NB4 (cell line): ENCODE measurements around the gene NRXN3.

ENCODE experiments used
- POLR2A ChIP-seq: IDR thresholded peaks from 2 replicates; pipeline ENCODE4 v1.6.1; 2011; ENCODE audit warnings: mild to moderate bottlenecking; ENCODE audit not compliant: insufficient read length; ENCODE audit errors: extremely low read depth
- TF ChIP-seq, protein P1 (sequence below): IDR thresholded peaks from one replicate; pipeline ENCODE4 v1.5.1; 2012; ENCODE audit warnings: low read depth, low read length

GRCh38 chr14:79855789-79856188 lies 1685.6 kb downstream of the NRXN3 start:
- TF ChIP-seq, protein P1, sequence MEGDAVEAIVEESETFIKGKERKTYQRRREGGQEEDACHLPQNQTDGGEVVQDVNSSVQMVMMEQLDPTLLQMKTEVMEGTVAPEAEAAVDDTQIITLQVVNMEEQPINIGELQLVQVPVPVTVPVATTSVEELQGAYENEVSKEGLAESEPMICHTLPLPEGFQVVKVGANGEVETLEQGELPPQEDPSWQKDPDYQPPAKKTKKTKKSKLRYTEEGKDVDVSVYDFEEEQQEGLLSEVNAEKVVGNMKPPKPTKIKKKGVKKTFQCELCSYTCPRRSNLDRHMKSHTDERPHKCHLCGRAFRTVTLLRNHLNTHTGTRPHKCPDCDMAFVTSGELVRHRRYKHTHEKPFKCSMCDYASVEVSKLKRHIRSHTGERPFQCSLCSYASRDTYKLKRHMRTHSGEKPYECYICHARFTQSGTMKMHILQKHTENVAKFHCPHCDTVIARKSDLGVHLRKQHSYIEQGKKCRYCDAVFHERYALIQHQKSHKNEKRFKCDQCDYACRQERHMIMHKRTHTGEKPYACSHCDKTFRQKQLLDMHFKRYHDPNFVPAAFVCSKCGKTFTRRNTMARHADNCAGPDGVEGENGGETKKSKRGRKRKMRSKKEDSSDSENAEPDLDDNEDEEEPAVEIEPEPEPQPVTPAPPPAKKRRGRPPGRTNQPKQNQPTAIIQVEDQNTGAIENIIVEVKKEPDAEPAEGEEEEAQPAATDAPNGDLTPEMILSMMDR = no peak
- TF ChIP-seq POLR2A = no peak
